Activated CD8-positive, alpha-beta memory T cell treated with anti-CD3 and anti-CD28 coated beads, Interleukin-2, amount 50 U/mL, for 24 hours (primary cell): ENCODE measurements around the gene LRRC3C.

Experiments
- DNase-seq: peaks from one replicate; pipeline ENCODE4 v3.0.0-alpha.2; 2020; ENCODE audit errors: extremely low read depth

Gene LRRC3C

GRCh38 chr17:39974433-39974832 is 46.9 kb downstream of the LRRC3C start:
- no peak for DNase-seq

GRCh38 chr17:39975801-39976200 is 48.3 kb downstream of the LRRC3C start:
- no peak for DNase-seq

GRCh38 chr17:39979016-39979670 is 51.6 kb downstream of the LRRC3C start:
- DNase-seq, result no peak

- no peak for DNase-seq
These were observed 52.4 kb downstream of the LRRC3C start for GRCh38 chr17:39979893-39980350.

- peak; percentile 94 for DNase-seq
These were observed 53.0 kb downstream of the LRRC3C start, which contains the start of gene PSMD3 for GRCh38 chr17:39980351-39981206. Gene PSMD3, plus strand, starts transcription at chr17:39980807. Its CDS starts 164 bp downstream, at chr17:39980971.

- DNase-seq, result no peak
These were observed 53.7 kb downstream of the LRRC3C start for GRCh38 chr17:39981207-39981741.

GRCh38 chr17:39981766-39982375 is 54.3 kb downstream of the LRRC3C start:
- DNase-seq, result no peak

- DNase-seq, result no peak
These were observed 60.8 kb downstream of the LRRC3C start for GRCh38 chr17:39988206-39988810.

- DNase-seq, result no peak
These were observed 66.9 kb downstream of the LRRC3C start for GRCh38 chr17:39994448-39994847.
